Ascending aorta (tissue), 2 donors: ENCODE data around the gene TRMT13. TPM values are rescaled to one million over a fixed set of nuclear protein-coding genes. Genes with fewer than 3 reads are reported as not detected.

Source experiments
- DNase-seq, 2 donors: peaks; one replicate each; pipeline ENCODE4 v3.0.0-alpha.2; 2019; ENCODE audit warnings: low spot score in 2 of 2
- H3K27ac ChIP-seq, 2 donors: fragments of 200-600 bp; sonication (generic); one replicate each; pipeline ENCODE4 v1.5.1; 2016 to 2017; ENCODE audit warnings: mild to moderate bottlenecking in 1 of 2
- H3K27me3 ChIP-seq: fragments of 200-600 bp; sonication (generic); one replicate; pipeline ENCODE4 v1.5.1; 2017
- H3K36me3 ChIP-seq, 2 donors: fragments of 200-600 bp; sonication (generic); one replicate each; pipeline ENCODE4 v1.5.1; 2016
- H3K4me1 ChIP-seq, 2 donors: fragments of 200-600 bp; sonication (generic); one replicate each; pipeline ENCODE4 v1.5.1; 2016 to 2017; ENCODE audit warnings: mild to moderate bottlenecking in 1 of 2
- H3K4me3 ChIP-seq, 2 donors: fragments of 200-600 bp; sonication (generic); one replicate each; pipeline ENCODE4 v1.5.1; 2016 to 2017; ENCODE audit warnings: mild to moderate bottlenecking in 1 of 2
- H3K9me3 ChIP-seq, 2 donors: fragments of 200-600 bp; sonication (generic); one replicate each; pipeline ENCODE4 v1.5.1; 2016
- CTCF ChIP-seq, 3 experiments: fragments of 200-600 bp in 2 of 3; fragments of 450-650 bp in 1 of 3; sonication (generic) in 2 of 3; IDR thresholded peaks; one replicate each; pipeline ENCODE4 v1.5.1; 2016 to 2019; ENCODE audit warnings: antibody characterized with exemption in 3 of 3, mild to moderate bottlenecking in 1 of 3, moderate library complexity in 1 of 3
- intact Hi-C: fragments of 100-400 bp; cut with DNase I; formaldehyde crosslinking; loops from one replicate; pipeline ENCODE4 v1.15.1; 2023
- total RNA-seq: library from RNA; depleted of rRNA; stranded (reverse); fragments of >200 nt; gene quantifications from one replicate; pipeline ENCODE4 v1.1.0, GENCODE V29; 2016

TRMT13 gene
- total RNA-seq, 1 donor from 2014 or later, result 11.4 TPM

- Histone ChIP-seq H3K4me1 (peaks cover 0 to 11% of the 10 kb centered on the region in 2 donors), H3K36me3 (no peaks in the 10 kb centered on the region), H3K27ac (no peak overlapping the region), H3K4me3 (no peak overlapping the region), H3K9me3 (no peaks in the 10 kb centered on the region), H3K27me3 (no peaks in the 10 kb centered on the region)
- intact Hi-C loops, result loop anchor here (5.0 kb wide), 3 partner anchors 117 to 278 kb away; partner anchors contain the start of genes AGL, DBT and SLC35A3
- DNase-seq, result no peak
- TF ChIP-seq CTCF (IDR thresholded peaks at IDR 0.05), result no peak
These were observed 2.3 kb upstream of the TRMT13 start for GRCh38 chr1:100130552-100131077.

- intact Hi-C loops, result loop anchor here (2.0 to 5.0 kb wide), 8 partner anchors 93 to 763 kb away; partner anchors contain the start of genes AGL, DBT, EXTL2 and RTCA
These were observed 1.3 kb upstream of the TRMT13 start for GRCh38 chr1:100131623-100132022.

GRCh38 chr1:100134872-100135271, 1.9 kb downstream of the TRMT13 start:
- Histone ChIP-seq H3K4me3 (no peak overlapping the region), H3K27ac (no peak overlapping the region), H3K4me1 (peaks cover 0 to 12% of the 10 kb centered on the region in 2 donors), H3K27me3 (no peaks in the 10 kb centered on the region), H3K36me3 (peaks cover 23 to 33% of the 10 kb centered on the region in 2 donors), H3K9me3 (no peaks in the 10 kb centered on the region)
- intact Hi-C loops, result loop anchor here (5.0 kb wide), 3 partner anchors 112 to 283 kb away; partner anchors contain the start of genes AGL, DBT and SLC35A3
- TF ChIP-seq CTCF (IDR thresholded peaks at IDR 0.05), result no peak
- DNase-seq, result no peak

More at GRCh38 chr1:100131623-100132022, 1.3 kb upstream of the TRMT13 start:
- H3K4me3 ChIP-seq, result peak overlapping the region in 1 of 2 donors; percentile 80
- peaks cover 0 to 12% of the 10 kb centered on the region in 2 donors for H3K4me1 ChIP-seq
- DNase-seq, result no peak
- peaks cover 0 to under 1% of the 10 kb centered on the region in 2 donors for H3K36me3 ChIP-seq
- no peak for TF ChIP-seq CTCF (IDR thresholded peaks at IDR 0.05)
- H3K27ac ChIP-seq, result no peak overlapping the region
- H3K27me3 ChIP-seq, result no peaks in the 10 kb centered on the region
- H3K9me3 ChIP-seq, result no peaks in the 10 kb centered on the region

GRCh38 chr1:100137602-100138001, 4.6 kb downstream of the TRMT13 start:
- H3K4me1 ChIP-seq, result peaks cover 0 to 12% of the 10 kb centered on the region in 2 donors
- intact Hi-C loops, result loop anchor here (2.0 kb wide), 1 partner anchor 19 kb away; no protein-coding TSS in a partner anchor
- no peaks in the 10 kb centered on the region for H3K27me3 ChIP-seq
- H3K36me3 ChIP-seq, result peaks cover 43 to 60% of the 10 kb centered on the region in 2 donors
- H3K4me3 ChIP-seq, result no peak overlapping the region
- no peak for TF ChIP-seq CTCF (IDR thresholded peaks at IDR 0.05)
- no peak overlapping the region for H3K27ac ChIP-seq
- H3K9me3 ChIP-seq, result no peaks in the 10 kb centered on the region
- no peak for DNase-seq

GRCh38 chr1:100141192-100141591, 8.2 kb downstream of the TRMT13 start:
- no peak for DNase-seq
- TF ChIP-seq CTCF (IDR thresholded peaks at IDR 0.05), result no peak
- intact Hi-C loops, result no loop called here
- Histone ChIP-seq H3K4me3 (no peak overlapping the region), H3K27me3 (no peaks in the 10 kb centered on the region), H3K4me1 (no peaks in the 10 kb centered on the region), H3K36me3 (peaks cover 75 to 93% of the 10 kb centered on the region in 2 donors), H3K9me3 (no peaks in the 10 kb centered on the region), H3K27ac (no peak overlapping the region)
